Measurements from ENCODE around the gene OR10H1. TPM values are rescaled to one million over a fixed set of nuclear protein-coding genes. Genes with fewer than 3 reads are reported as not detected.

OR10H1 gene
- total RNA-seq, 1 experiment from 2014 or later, result 0.17 TPM

DNA sequence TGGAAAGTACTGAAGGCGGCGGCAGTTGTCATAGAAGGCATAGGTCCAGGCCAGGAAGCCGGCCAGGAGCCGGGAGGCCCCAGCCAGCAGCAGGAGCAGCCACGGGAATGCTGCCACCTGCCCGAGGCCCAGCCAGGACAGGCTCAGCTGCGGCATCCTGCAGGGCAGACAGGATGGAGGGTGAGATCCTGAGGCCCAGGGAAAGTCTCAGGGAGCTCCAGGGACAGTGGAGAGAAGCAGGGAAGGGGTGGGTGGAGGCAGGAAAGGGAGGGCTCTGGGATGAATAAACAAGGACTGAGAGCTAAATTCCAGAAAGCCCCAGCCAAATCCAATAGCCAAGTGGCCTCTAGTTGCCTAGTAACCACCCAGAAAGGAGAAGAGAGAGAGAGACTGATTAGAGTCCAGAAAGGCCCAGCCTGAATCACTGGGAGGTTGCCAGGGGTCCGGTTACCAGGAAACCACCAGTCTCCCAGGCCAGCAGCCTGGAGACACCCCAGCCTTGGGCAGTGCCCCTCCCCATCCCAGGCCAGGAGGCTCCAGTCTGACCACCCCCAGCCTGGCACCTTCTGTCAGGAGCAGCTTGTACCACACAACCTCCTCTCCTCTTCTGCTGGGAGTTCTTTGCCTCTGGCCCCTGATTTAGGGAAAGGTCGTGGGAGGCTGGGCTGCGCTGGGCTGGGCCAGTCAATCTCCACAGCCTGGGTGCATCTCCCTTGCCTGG is 35.5 kb downstream of the OR10H1 start (continued):
- TF ChIP-seq, protein P1, sequence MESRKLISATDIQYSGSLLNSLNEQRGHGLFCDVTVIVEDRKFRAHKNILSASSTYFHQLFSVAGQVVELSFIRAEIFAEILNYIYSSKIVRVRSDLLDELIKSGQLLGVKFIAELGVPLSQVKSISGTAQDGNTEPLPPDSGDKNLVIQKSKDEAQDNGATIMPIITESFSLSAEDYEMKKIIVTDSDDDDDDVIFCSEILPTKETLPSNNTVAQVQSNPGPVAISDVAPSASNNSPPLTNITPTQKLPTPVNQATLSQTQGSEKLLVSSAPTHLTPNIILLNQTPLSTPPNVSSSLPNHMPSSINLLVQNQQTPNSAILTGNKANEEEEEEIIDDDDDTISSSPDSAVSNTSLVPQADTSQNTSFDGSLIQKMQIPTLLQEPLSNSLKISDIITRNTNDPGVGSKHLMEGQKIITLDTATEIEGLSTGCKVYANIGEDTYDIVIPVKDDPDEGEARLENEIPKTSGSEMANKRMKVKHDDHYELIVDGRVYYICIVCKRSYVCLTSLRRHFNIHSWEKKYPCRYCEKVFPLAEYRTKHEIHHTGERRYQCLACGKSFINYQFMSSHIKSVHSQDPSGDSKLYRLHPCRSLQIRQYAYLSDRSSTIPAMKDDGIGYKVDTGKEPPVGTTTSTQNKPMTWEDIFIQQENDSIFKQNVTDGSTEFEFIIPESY (IDR thresholded peaks at IDR 0.05; ENCODE audit: extremely low read depth, insufficient replicate concordance, low read length), result no peak
- TF ChIP-seq ELF1 (IDR thresholded peaks at IDR 0.05; ENCODE audit: borderline replicate concordance, low read depth) (no peak), POLR2AphosphoS5 (IDR thresholded peaks at IDR 0.05; ENCODE audit: low read depth, low read length) (no peak)

DNA sequence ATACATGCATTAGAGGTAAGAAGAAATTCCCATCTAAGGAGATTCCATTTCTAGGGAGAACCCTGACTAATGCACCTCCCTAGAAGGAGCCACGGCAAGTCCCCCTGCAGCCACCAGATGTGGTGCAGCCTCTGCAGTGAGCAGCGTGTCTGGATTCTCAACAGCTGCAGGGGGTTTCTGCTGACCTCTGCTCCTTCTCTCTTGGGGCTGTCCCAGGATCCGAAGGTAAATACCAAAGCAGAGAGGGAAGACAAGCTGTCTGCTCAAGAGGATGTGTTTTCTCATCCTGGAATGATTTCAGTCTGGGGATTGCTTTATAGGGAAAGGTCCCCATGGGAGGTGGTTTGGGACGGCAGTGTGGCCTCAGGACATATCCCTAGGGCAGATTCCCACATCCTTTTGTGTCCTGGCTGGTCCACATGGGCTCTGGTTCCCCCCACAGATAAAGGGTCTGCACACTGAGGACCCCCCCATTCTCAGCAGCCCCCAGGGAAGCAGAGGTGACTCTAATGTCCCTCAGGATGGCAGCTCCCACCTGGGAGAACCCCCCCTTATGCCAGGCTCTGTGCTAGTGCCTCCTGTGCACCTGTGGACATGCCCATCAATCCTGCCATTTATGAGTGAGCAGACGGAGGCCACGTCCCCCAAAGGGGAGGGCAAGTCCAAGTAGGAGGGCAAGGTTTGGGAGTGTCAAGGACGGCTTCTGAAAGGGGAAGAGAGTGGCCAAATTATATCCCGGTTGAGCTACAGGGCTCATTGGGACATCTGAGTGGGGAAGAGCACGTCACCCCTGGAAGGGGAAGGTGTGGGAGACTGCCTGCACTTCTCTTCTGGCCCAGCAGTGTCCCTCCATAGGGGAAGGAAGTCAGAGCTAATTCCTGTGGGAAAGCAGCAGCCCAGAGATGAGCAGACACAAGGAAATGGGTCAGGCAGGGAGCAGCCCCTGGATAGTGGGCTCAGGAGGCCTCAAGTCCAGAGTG is 38.2 kb downstream of the OR10H1 start:
- DNase-seq (ENCODE audit: low read depth, low spot score), result no peak
- Histone ChIP-seq H3K4me2 (ENCODE audit: low read length) (no peak overlapping the region), H3K9me3 (ENCODE audit: control insufficient read depth in 1 of 2, insufficient read depth in 1 of 2, low read depth in 1 of 2, low read length in 2 of 2) (no peaks in the 10 kb centered on the region), H3K36me3 (ENCODE audit: control insufficient read depth in 1 of 2, insufficient read depth in 2 of 2, low read length in 2 of 2) (no peaks in the 10 kb centered on the region), H4K20me1 (ENCODE audit: insufficient read depth) (no peaks in the 10 kb centered on the region), H3K4me3 (replicated peaks in 1 of 2; ENCODE audit: low read depth in 1 of 2, low read length in 2 of 2) (no peak overlapping the region), H3K9me2 (ENCODE audit: insufficient read depth) (no peaks in the 10 kb centered on the region), H3K9ac (ENCODE audit: low read length) (no peak overlapping the region), H3K79me2 (ENCODE audit: insufficient read depth, low read length) (no peaks in the 10 kb centered on the region), H3K27ac (ENCODE audit: low read depth, low read length) (no peak overlapping the region), H2AFZ (ENCODE audit: low read depth, low read length, poor library complexity, severe bottlenecking) (no peak overlapping the region), H3K4me1 (ENCODE audit: control insufficient read depth in 1 of 2, insufficient read depth in 2 of 2, low read length in 2 of 2) (peaks cover 9 to 14% of the 10 kb centered on the region in 2 experiments; a peak in 3 of 4 replicates), H3K27me3 (ENCODE audit: insufficient read depth, low read length) (peaks cover 23% of the 10 kb centered on the region; the same call in 1 of the 2 replicates)
- intact Hi-C loops (cut with micrococcal nuclease), result no loop called here
- ChIA-PET RAD21 (ENCODE audit: low non-redundant PET in 1 of 2, low total read pairs in 2 of 2, uncharacterized antibody in 2 of 2, unreplicated experiment in 2 of 2) (no interaction called here), POLR2A (no interaction called here), CTCF (no interaction called here)
- TF ChIP-seq, protein P2, sequence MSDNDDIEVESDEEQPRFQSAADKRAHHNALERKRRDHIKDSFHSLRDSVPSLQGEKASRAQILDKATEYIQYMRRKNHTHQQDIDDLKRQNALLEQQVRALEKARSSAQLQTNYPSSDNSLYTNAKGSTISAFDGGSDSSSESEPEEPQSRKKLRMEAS (IDR thresholded peaks at IDR 0.05), result no peak
- TF ChIP-seq, protein P1 (IDR thresholded peaks at IDR 0.05; ENCODE audit: extremely low read depth, insufficient replicate concordance, low read length), result no peak
- TF ChIP-seq JUND (IDR thresholded peaks at IDR 0.05) (no peak), POLR2AphosphoS5 (IDR thresholded peaks at IDR 0.05; ENCODE audit: low read depth, low read length) (no peak)
- ATAC-seq, result no peak
- BruUV-seq (replicated peaks), result no TSS peak

Data from HCT116 (cell line).